A673 (cell line): ENCODE results near the gene ZNF300. TPM values are rescaled to one million over a fixed set of nuclear protein-coding genes. Genes with fewer than 3 reads are reported as not detected.

Experiments used
- Bru-seq: library from RNA; stranded (reverse); fragments of 400-500 nt; gene quantifications from one replicate; lab custom pipeline; 2021; lab: Mats Ljungman, UMichigan
- BruChase-seq, 2 experiments: library from RNA; stranded (reverse); fragments of 400-500 nt; gene quantifications; one replicate each; lab custom pipeline; 2021; lab: Mats Ljungman, UMichigan
- BruUV-seq: library from RNA; stranded (reverse); fragments of 400-500 nt; replicated peaks from 2 replicates; lab custom pipeline; 2021; lab: Mats Ljungman, UMichigan
- CTCF ChIA-PET: fragments of 300-600 bp; sonication (Branson Sonifier 250); formaldehyde crosslinking; loops from one replicate; lab custom pipeline; 2022; ENCODE audit warnings: antibody characterized with exemption; lab: Charles Lee
- POLR2A ChIA-PET: fragments of 300-600 bp; sonication (Branson Sonifier 250); formaldehyde crosslinking; loops from one replicate; lab custom pipeline; 2022; ENCODE audit warnings: antibody characterized with exemption; ENCODE audit not compliant: low non-redundant PET; lab: Charles Lee
- DNase-seq: peaks from one replicate; pipeline ENCODE4 v3.0.0-alpha.2; 2015; ENCODE audit warnings: low spot score
- H3K27ac ChIP-seq: fragments of 200-600 bp; sonication (generic); 2 replicates; pipeline ENCODE4 v1.5.1; 2016; ENCODE audit warnings: mixed run types, low read depth, mild to moderate bottlenecking, mixed read lengths, antibody characterized with exemption, low read length; ENCODE audit not compliant: poor library complexity, severe bottlenecking
- H3K27me3 ChIP-seq: fragments of 200-600 bp; sonication (generic); replicated peaks from 2 replicates; pipeline ENCODE4 v1.6.1; 2017; ENCODE audit warnings: mixed run types, low read depth, mild to moderate bottlenecking, mixed read lengths, antibody characterized with exemption, low read length; ENCODE audit not compliant: insufficient read depth, poor library complexity
- H3K36me3 ChIP-seq: fragments of 200-600 bp; sonication (generic); 2 replicates; pipeline ENCODE4 v1.6.1; 2016; ENCODE audit warnings: mixed run types, mild to moderate bottlenecking, mixed read lengths, antibody characterized with exemption, low read length; ENCODE audit not compliant: insufficient read depth, poor library complexity, severe bottlenecking
- H3K4me1 ChIP-seq: fragments of 200-600 bp; sonication (generic); 2 replicates; pipeline ENCODE4 v1.6.1; 2017; ENCODE audit warnings: mixed run types, mild to moderate bottlenecking, mixed read lengths, antibody characterized with exemption, low read length; ENCODE audit not compliant: insufficient read depth, poor library complexity, severe bottlenecking
- H3K4me3 ChIP-seq: fragments of 200-600 bp; sonication (generic); 2 replicates; pipeline ENCODE4 v1.5.1; 2016; ENCODE audit warnings: low read depth, mixed run types, mild to moderate bottlenecking, mixed read lengths, low read length; ENCODE audit not compliant: poor library complexity, severe bottlenecking
- H3K9me3 ChIP-seq: fragments of 200-600 bp; sonication (generic); 2 replicates; pipeline ENCODE4 v1.6.1; 2016; ENCODE audit warnings: mixed run types, low read depth, mild to moderate bottlenecking, mixed read lengths, antibody characterized with exemption, low read length; ENCODE audit not compliant: poor library complexity, severe bottlenecking
- EZH2 ChIP-seq: fragments of 200-600 bp; sonication (generic); IDR thresholded peaks from 2 replicates; pipeline ENCODE4 v1.6.1; 2017; ENCODE audit warnings: borderline replicate concordance, low read depth, mild to moderate bottlenecking, mixed read lengths, antibody characterized with exemption, low read length; ENCODE audit not compliant: poor library complexity, severe bottlenecking
- intact Hi-C: fragments of 100-400 bp; cut with micrococcal nuclease; formaldehyde crosslinking; loops from one replicate; pipeline ENCODE4 v1.10.0; 2022; ENCODE audit not compliant: unreplicated experiment
- long read RNA-seq: library from polyadenylated mRNA; stranded (forward); transcript quantifications from one replicate; pipeline ENCODE4 v2.0.0, GENCODE V29; 2022
- total RNA-seq: library from RNA; stranded (reverse); gene quantifications from 2 replicates; pipeline ENCODE4 v1.2.3, GENCODE V29; 2021
- TF ChIP-seq, protein P1 (sequence below): fragments of 300-800, 200-600 bp; sonication (generic); conservative IDR thresholded peaks from 2 replicates; pipeline ENCODE4 v1.5.1; 2017; ENCODE audit warnings: low read depth, mild to moderate bottlenecking, antibody characterized with exemption, low read length, moderate library complexity, mixed read lengths

ZNF300 gene
- total RNA-seq, result 12.6 and 13.1 TPM in 2 replicates
- percentile 90 among the genes with signal in this experiment for Bru-seq, nascent RNA
- percentile 89 among the genes with signal in this experiment for BruChase-seq, experiment 1, labeled RNA remaining after a 2-hour chase
- percentile 79 among the genes with signal in this experiment for BruChase-seq, experiment 2, labeled RNA remaining after a 6-hour chase
- long read RNA-seq, full-length matches to known transcripts, result 14 of 22 reads
- long read RNA-seq, partial matches to known transcripts, result 4 of 22 reads
- long read RNA-seq, other reads (novel, unspliced or antisense), result 4 of 22 reads

DNA sequence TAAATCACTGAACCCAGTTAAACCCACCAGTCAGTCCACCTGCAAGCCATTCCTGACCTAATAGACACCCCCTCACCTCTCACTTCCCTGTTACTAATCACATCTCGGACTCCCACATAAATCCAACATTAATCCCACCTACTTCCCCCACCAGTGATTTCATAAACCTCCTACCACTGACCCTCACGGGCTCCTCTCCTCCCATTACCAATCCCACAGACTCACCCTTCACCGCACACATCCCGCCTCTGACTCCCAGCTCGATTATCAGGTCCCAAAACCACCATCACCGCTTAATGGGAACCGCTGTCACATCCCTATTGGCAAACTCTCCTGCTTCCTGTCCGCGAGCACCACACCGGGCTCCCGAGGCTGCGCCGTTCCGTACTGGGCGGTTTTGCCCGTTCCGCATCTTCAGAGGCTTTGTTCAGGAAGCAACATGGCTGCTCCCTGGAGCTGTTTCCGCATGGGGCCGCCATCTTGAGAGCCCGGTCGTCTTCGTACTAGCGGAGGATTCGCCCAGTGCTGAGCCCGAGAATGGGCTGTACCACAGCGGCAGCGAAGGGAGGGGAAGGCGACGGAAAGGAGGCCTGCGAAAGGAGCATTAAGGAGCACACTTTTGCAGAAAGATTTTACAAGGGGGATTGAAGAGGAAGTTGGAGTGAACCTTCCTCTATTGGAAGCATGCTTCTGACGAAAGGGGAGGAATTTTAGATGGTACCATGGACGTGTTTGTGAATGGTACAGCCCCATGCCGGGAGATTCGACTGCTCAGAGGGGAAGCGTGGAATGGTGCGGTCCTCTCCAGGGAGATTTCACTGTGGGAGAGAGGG lies at the start of gene ZNF300:
Gene ZNF300, minus strand, starts transcription at position 502 of the 833 bp plus-strand sequence. CDS start 1,825 bp downstream, outside the sequence.
- Histone ChIP-seq H3K36me3 (peaks cover 39% of the 10 kb centered on the region), H3K4me1 (no peaks in the 10 kb centered on the region), H3K4me3 (peak within 1 kb of the TSS; percentile 54), H3K27ac (peak within 1 kb of the TSS; percentile 94), H3K27me3 (no peaks in the 10 kb centered on the region), H3K9me3 (peaks cover 51% of the 10 kb centered on the region)
- no TSS peak for BruUV-seq
- no peak for TF ChIP-seq EZH2
- TF ChIP-seq, protein P1, sequence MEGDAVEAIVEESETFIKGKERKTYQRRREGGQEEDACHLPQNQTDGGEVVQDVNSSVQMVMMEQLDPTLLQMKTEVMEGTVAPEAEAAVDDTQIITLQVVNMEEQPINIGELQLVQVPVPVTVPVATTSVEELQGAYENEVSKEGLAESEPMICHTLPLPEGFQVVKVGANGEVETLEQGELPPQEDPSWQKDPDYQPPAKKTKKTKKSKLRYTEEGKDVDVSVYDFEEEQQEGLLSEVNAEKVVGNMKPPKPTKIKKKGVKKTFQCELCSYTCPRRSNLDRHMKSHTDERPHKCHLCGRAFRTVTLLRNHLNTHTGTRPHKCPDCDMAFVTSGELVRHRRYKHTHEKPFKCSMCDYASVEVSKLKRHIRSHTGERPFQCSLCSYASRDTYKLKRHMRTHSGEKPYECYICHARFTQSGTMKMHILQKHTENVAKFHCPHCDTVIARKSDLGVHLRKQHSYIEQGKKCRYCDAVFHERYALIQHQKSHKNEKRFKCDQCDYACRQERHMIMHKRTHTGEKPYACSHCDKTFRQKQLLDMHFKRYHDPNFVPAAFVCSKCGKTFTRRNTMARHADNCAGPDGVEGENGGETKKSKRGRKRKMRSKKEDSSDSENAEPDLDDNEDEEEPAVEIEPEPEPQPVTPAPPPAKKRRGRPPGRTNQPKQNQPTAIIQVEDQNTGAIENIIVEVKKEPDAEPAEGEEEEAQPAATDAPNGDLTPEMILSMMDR, result no peak
- CTCF ChIA-PET, result interaction anchor here (0.7 kb wide), 1 partner anchor 711 kb away, joined by 3 read pairs; no protein-coding TSS in a partner anchor
- intact Hi-C loops, result no loop called here
- POLR2A ChIA-PET, result no interaction called here
- peak; percentile 94 for DNase-seq

- DNase-seq, result no peak
- Histone ChIP-seq H3K36me3 (no peaks in the 10 kb centered on the region), H3K9me3 (peaks cover 56% of the 10 kb centered on the region), H3K27ac (no peak overlapping the region), H3K4me3 (no peak overlapping the region), H3K4me1 (no peaks in the 10 kb centered on the region), H3K27me3 (no peaks in the 10 kb centered on the region)
- ChIA-PET POLR2A (no interaction called here), CTCF (no interaction called here)
- intact Hi-C loops, result no loop called here
- no TSS peak for BruUV-seq
- no peak for TF ChIP-seq EZH2
- TF ChIP-seq, protein P1, result no peak
These were observed 43.8 kb upstream of the ZNF300 start for GRCh38 chr5:150948539-150948938.

DNA sequence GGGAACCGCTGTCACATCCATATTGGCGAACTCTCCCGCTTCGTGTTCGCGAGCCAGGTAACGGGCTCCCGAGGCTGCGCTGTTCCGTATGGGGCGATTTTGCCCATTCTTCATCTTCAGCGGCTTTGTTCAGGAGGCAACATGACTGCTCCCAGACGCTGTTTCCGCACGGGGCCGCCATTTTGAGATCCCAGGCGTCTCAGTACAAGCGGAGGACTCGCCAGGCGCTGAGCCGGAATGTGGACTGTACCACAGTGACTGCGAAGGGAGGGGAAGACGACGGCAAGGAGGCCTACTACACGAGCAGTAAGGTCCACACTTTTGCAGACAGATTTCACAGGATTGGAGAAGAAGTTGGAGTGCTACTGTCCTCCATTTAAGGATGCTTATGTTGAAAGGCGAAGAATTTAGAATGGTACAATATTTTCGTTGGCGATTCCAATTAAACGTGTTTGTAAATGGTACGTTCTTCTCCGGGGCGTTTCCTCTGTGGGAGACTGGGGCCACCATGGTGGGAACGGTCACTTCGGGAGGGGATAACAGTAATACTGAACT lies 41.6 kb upstream of the ZNF300 start:
- TF ChIP-seq, protein P1, result no peak
- no peak for TF ChIP-seq EZH2
- POLR2A ChIA-PET, result no interaction called here
- CTCF ChIA-PET, result no interaction called here

More for the DNA sequence above, 41.6 kb upstream of the ZNF300 start:
- H3K36me3 ChIP-seq, result no peaks in the 10 kb centered on the region
- no peak overlapping the region for H3K27ac ChIP-seq
- peak overlapping the region; percentile 2 for H3K4me3 ChIP-seq
- BruUV-seq, result no TSS peak
- H3K27me3 ChIP-seq, result no peaks in the 10 kb centered on the region
- no peaks in the 10 kb centered on the region for H3K4me1 ChIP-seq
- DNase-seq, result peak; percentile 58
- intact Hi-C loops, result no loop called here
- H3K9me3 ChIP-seq, result peaks cover 38% of the 10 kb centered on the region
